ENCODE data around the gene DOCK3.

The DOCK3 gene

DNA sequence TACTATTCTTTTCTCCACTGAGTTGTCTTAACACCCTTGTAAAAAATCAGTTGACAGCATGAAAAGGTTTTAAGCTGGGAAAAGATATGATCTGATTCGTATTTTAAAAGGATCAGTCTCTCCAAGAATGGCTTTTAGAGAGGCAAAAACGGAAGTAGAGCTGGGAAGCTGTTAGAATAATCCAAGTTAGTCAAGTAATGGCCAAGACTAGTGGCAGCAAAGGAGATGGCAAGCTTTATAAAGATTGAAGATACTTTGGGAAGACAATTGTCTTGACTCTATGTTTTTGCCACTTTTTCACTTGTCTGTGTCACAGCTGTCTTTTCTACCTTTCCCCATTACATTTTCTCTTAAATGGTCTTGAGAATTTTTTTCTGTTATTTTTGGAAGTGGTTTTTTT is 466.8 kb downstream of the DOCK3 start:
- no peaks in the 10 kb centered on the region for H3K4me1 ChIP-seq (ENCODE audit: control insufficient read depth, low read length)
- H3K27me3 ChIP-seq (ENCODE audit: control insufficient read depth, low read length): no peaks in the 10 kb centered on the region
- no peaks in the 10 kb centered on the region for H3K36me3 ChIP-seq (ENCODE audit: control insufficient read depth, low read length)
- H3K4me2 ChIP-seq (ENCODE audit: low read length): no peak overlapping the region
- no peaks in the 10 kb centered on the region for H3K9me2 ChIP-seq (replicated peaks; ENCODE audit: control insufficient read depth, low read length)
- TF ChIP-seq EZH2phosphoT487 (IDR thresholded peaks at IDR 0.05; ENCODE audit: borderline replicate concordance, low read length) (no peak), CTCF (IDR thresholded peaks at IDR 0.05; ENCODE audit: low read depth, low read length, poor library complexity, severe bottlenecking) (no peak)
- H3K4me3 ChIP-seq (ENCODE audit: low read length): no peak overlapping the region
- H3K27ac ChIP-seq (ENCODE audit: low read depth, low read length): no peak overlapping the region
- H3K79me2 ChIP-seq (ENCODE audit: control insufficient read depth, low read length): no peaks in the 10 kb centered on the region
- no peaks in the 10 kb centered on the region for H3F3A ChIP-seq (ENCODE audit: control insufficient read depth, insufficient read depth)
- no peaks in the 10 kb centered on the region for H4K20me1 ChIP-seq (ENCODE audit: control insufficient read depth, insufficient read depth, low read depth, low read length)
- no peaks in the 10 kb centered on the region for H3K9me3 ChIP-seq (ENCODE audit: control insufficient read depth, insufficient read depth, low read length)

GRCh38 chr3:51145811-51146585 is 471.3 kb downstream of the DOCK3 start:
- Histone ChIP-seq H3K27me3 (ENCODE audit: control insufficient read depth, low read length) (no peaks in the 10 kb centered on the region), H3K4me3 (ENCODE audit: low read length) (no peak overlapping the region), H3K79me2 (ENCODE audit: control insufficient read depth, low read length) (no peaks in the 10 kb centered on the region), H3K9me3 (ENCODE audit: control insufficient read depth, insufficient read depth, low read length) (no peaks in the 10 kb centered on the region), H3K9me2 (replicated peaks; ENCODE audit: control insufficient read depth, low read length) (no peaks in the 10 kb centered on the region), H3F3A (ENCODE audit: control insufficient read depth, insufficient read depth) (no peaks in the 10 kb centered on the region), H4K20me1 (ENCODE audit: control insufficient read depth, insufficient read depth, low read depth, low read length) (no peaks in the 10 kb centered on the region), H3K4me1 (ENCODE audit: control insufficient read depth, low read length) (no peaks in the 10 kb centered on the region), H3K27ac (ENCODE audit: low read depth, low read length) (no peak overlapping the region), H3K4me2 (ENCODE audit: low read length) (no peak overlapping the region), H3K36me3 (ENCODE audit: control insufficient read depth, low read length) (no peaks in the 10 kb centered on the region)
- TF ChIP-seq CTCF (IDR thresholded peaks at IDR 0.05; ENCODE audit: low read depth, low read length, poor library complexity, severe bottlenecking): no peak
- TF ChIP-seq EZH2phosphoT487 (IDR thresholded peaks at IDR 0.05; ENCODE audit: borderline replicate concordance, low read length): no peak

GRCh38 chr3:51146781-51147180 is 472.1 kb downstream of the DOCK3 start:
- Histone ChIP-seq H3K27me3 (ENCODE audit: control insufficient read depth, low read length) (no peaks in the 10 kb centered on the region), H3K4me3 (ENCODE audit: low read length) (no peak overlapping the region), H3F3A (ENCODE audit: control insufficient read depth, insufficient read depth) (no peaks in the 10 kb centered on the region), H3K9me2 (replicated peaks; ENCODE audit: control insufficient read depth, low read length) (no peaks in the 10 kb centered on the region), H3K36me3 (ENCODE audit: control insufficient read depth, low read length) (no peaks in the 10 kb centered on the region), H3K27ac (ENCODE audit: low read depth, low read length) (no peak overlapping the region), H3K79me2 (ENCODE audit: control insufficient read depth, low read length) (no peaks in the 10 kb centered on the region), H3K4me2 (ENCODE audit: low read length) (no peak overlapping the region), H3K9me3 (ENCODE audit: control insufficient read depth, insufficient read depth, low read length) (no peaks in the 10 kb centered on the region), H4K20me1 (ENCODE audit: control insufficient read depth, insufficient read depth, low read depth, low read length) (no peaks in the 10 kb centered on the region), H3K4me1 (ENCODE audit: control insufficient read depth, low read length) (no peaks in the 10 kb centered on the region)
- TF ChIP-seq CTCF (IDR thresholded peaks at IDR 0.05; ENCODE audit: low read depth, low read length, poor library complexity, severe bottlenecking): no peak
- no peak for TF ChIP-seq EZH2phosphoT487 (IDR thresholded peaks at IDR 0.05; ENCODE audit: borderline replicate concordance, low read length)

Data from DOHH2 (cell line).